Fibroblast of lung (primary cell): Measurements from ENCODE around the gene TMEM178A. TPM values are rescaled to one million over a fixed set of nuclear protein-coding genes. Genes with fewer than 3 reads are reported as not detected.
"Not testable (repeated sequence)": the region's sequence is repeated elsewhere in the genome, so short reads cannot be mapped to it uniquely, and the experiment has no call there.

Source experiments
- DNase-seq, 2 donors: peaks; one replicate each; pipeline versions ENCODE4 v3.0.0 to v3.0.0-alpha.2; 2010; ENCODE audit warnings: low read depth in 2 of 2
- H2AFZ ChIP-seq: 2 replicates; pipeline ENCODE4 v1.5.1; 2012; ENCODE audit warnings: low read length, control low read depth, inconsistent platforms
- H3K27ac ChIP-seq: 2 replicates; pipeline ENCODE4 v1.5.1; 2011; ENCODE audit warnings: low read length, control low read depth; ENCODE audit not compliant: insufficient read depth
- H3K27me3 ChIP-seq: 2 replicates; pipeline ENCODE4 v1.5.1; 2011; ENCODE audit warnings: mild to moderate bottlenecking, low read length; ENCODE audit not compliant: control insufficient read depth, insufficient read depth
- H3K36me3 ChIP-seq: 2 replicates; pipeline ENCODE4 v1.5.1; 2011; ENCODE audit warnings: low read length; ENCODE audit not compliant: control insufficient read depth, insufficient read depth
- H3K4me1 ChIP-seq: 2 replicates; pipeline ENCODE4 v1.5.1; 2011; ENCODE audit warnings: low read length; ENCODE audit not compliant: control insufficient read depth, insufficient read depth; ENCODE audit errors: extremely low read depth
- H3K4me2 ChIP-seq: 2 replicates; pipeline ENCODE4 v1.5.1; 2011; ENCODE audit warnings: low read length, control low read depth; ENCODE audit not compliant: insufficient read depth; ENCODE audit errors: extremely low read depth
- H3K4me3 ChIP-seq, 4 experiments: fragments of 200-600 bp in 1 of 4; sonication (generic) in 1 of 4; replicated peaks in 1 of 4; 2 replicates each; pipeline ENCODE4 v1.5.1; 2011 to 2016; ENCODE audit warnings: low read length in 4 of 4, low read depth in 3 of 4, mild to moderate bottlenecking in 3 of 4, control low read depth in 2 of 4, inconsistent platforms in 1 of 4, mixed read lengths in 1 of 4; ENCODE audit not compliant: insufficient read depth in 1 of 4; ENCODE audit errors: control extremely low read depth in 1 of 4
- H3K79me2 ChIP-seq: 2 replicates; pipeline ENCODE4 v1.5.1; 2012; ENCODE audit warnings: mild to moderate bottlenecking, low read length, inconsistent platforms; ENCODE audit not compliant: control insufficient read depth, insufficient read depth
- H3K9ac ChIP-seq: 2 replicates; pipeline ENCODE4 v1.5.1; 2011; ENCODE audit warnings: mild to moderate bottlenecking, low read length, control low read depth; ENCODE audit not compliant: insufficient read depth
- H3K9me3 ChIP-seq: 2 replicates; pipeline ENCODE4 v1.5.1; 2012; ENCODE audit warnings: low read depth, low read length; ENCODE audit not compliant: control insufficient read depth, insufficient read depth
- H4K20me1 ChIP-seq: 2 replicates; pipeline ENCODE4 v1.5.1; 2011; ENCODE audit warnings: low read length; ENCODE audit not compliant: control insufficient read depth, insufficient read depth; ENCODE audit errors: extremely low read depth
- CTCF ChIP-seq, 2 donors: IDR thresholded peaks in 1 of 2; conservative IDR thresholded peaks in 1 of 2; 1 replicate in 1 of 2; 2 replicates in 1 of 2; pipeline ENCODE4 v1.5.1; 2011 to 2012; ENCODE audit warnings: low read length in 2 of 2, control low read depth in 1 of 2, inconsistent platforms in 1 of 2, low read depth in 1 of 2, mild to moderate bottlenecking in 1 of 2
- EZH2 ChIP-seq: IDR thresholded peaks from 2 replicates; pipeline ENCODE4 v1.5.1; 2012; ENCODE audit warnings: low read length, control low read depth, mild to moderate bottlenecking; ENCODE audit errors: missing control alignments
- polyA plus RNA-seq, 2 donors: library from polyadenylated mRNA; depleted of rRNA in 1 of 2; stranded (reverse) in 1 of 2; unstranded in 1 of 2; fragments of >200 nt; gene quantifications; 2 replicates each; pipeline ENCODE4 v1.2.1, GENCODE V29; 2011 to 2012; ENCODE audit warnings: missing spikeins in 1 of 2
- total RNA-seq: library from RNA; depleted of rRNA; stranded (reverse); fragments of >200 nt; gene quantifications from 2 replicates; pipeline ENCODE4 v1.2.1, GENCODE V29; 2014

The TMEM178A gene
- total and polyA plus RNA-seq, 2 donors (not counting 1 experiment from before 2014, with no cell fraction given), result 1.5 to 6.9 TPM

- TF ChIP-seq CTCF (conservative IDR thresholded peaks at IDR 0.05 in 1 of 2, IDR thresholded peaks at IDR 0.05 in 1 of 2; ENCODE audit: low read depth in 1 of 2, low read length in 2 of 2) (no peak), EZH2 (no peak)
- Histone ChIP-seq H3K9me3 (no peaks in the 10 kb centered on the region), H3K9ac (no peak overlapping the region), H3K4me2 (no peak overlapping the region), H3K4me3 (no peak overlapping the region), H3K27ac (no peak overlapping the region), H3K79me2 (no peaks in the 10 kb centered on the region), H3K27me3 (no peaks in the 10 kb centered on the region), H3K36me3 (no peaks in the 10 kb centered on the region), H4K20me1 (no peaks in the 10 kb centered on the region), H3K4me1 (no peaks in the 10 kb centered on the region), H2AFZ (no peak overlapping the region)
- DNase-seq, result peak in 1 of 2 donors; percentile 82
These were observed 58.5 kb downstream of the TMEM178A start for GRCh38 chr2:39723946-39724827.

GRCh38 chr2:39724828-39725144, 59.1 kb downstream of the TMEM178A start:
- Histone ChIP-seq H4K20me1 (no peaks in the 10 kb centered on the region), H3K4me1 (no peaks in the 10 kb centered on the region), H3K27me3 (no peaks in the 10 kb centered on the region), H3K9me3 (no peaks in the 10 kb centered on the region), H3K79me2 (no peaks in the 10 kb centered on the region), H3K4me2 (no peak overlapping the region), H3K4me3 (no peak overlapping the region), H3K9ac (no peak overlapping the region), H2AFZ (no peak overlapping the region), H3K27ac (no peak overlapping the region), H3K36me3 (no peaks in the 10 kb centered on the region)
- TF ChIP-seq CTCF (conservative IDR thresholded peaks at IDR 0.05 in 1 of 2, IDR thresholded peaks at IDR 0.05 in 1 of 2; ENCODE audit: low read depth in 1 of 2, low read length in 2 of 2) (no peak), EZH2 (no peak)
- peak in 1 of 2 donors; percentile 79 for DNase-seq

GRCh38 chr2:39725401-39725800, 59.7 kb downstream of the TMEM178A start:
- Histone ChIP-seq H3K9me3 (no peaks in the 10 kb centered on the region), H3K4me2 (no peak overlapping the region), H3K79me2 (no peaks in the 10 kb centered on the region), H3K36me3 (no peaks in the 10 kb centered on the region), H3K4me1 (no peaks in the 10 kb centered on the region), H3K4me3 (no peak overlapping the region), H2AFZ (no peak overlapping the region), H3K27me3 (no peaks in the 10 kb centered on the region), H4K20me1 (no peaks in the 10 kb centered on the region), H3K27ac (no peak overlapping the region), H3K9ac (no peak overlapping the region)
- no peak for TF ChIP-seq CTCF (conservative IDR thresholded peaks at IDR 0.05 in 1 of 2, IDR thresholded peaks at IDR 0.05 in 1 of 2; ENCODE audit: low read depth in 1 of 2, low read length in 2 of 2)
- peak in 1 of 2 donors; percentile 97 for DNase-seq

DNA sequence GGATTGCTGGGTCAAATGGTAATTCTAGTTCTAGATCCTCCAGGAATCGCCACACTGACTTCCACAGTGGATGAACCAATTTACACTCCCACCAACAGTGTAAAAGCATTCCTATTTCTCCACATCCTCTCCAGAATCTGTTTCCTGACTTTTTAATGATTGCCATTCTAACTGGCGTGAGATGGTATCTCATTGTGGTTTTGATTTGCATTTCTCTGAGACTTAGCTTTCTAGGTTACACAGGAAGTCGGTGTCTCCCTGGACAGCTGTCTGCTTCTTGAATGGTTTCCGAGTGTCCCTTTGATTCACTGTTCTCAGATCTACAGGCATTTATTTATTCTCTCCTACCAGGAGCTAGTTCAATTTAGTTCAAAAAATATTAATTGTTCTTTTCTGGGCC, 62.4 kb downstream of the TMEM178A start:
- not testable (repeated sequence) for H3K36me3 ChIP-seq, H3K27me3 ChIP-seq, H3K9me3 ChIP-seq, H3K9ac ChIP-seq, H3K27ac ChIP-seq, H3K4me1 ChIP-seq, H2AFZ ChIP-seq, H3K79me2 ChIP-seq, H3K4me3 ChIP-seq, H3K4me2 ChIP-seq, H4K20me1 ChIP-seq
- DNase-seq, result peak in 1 of 2 donors; percentile 90
